Naive thymus-derived CD4-positive, alpha-beta T cell (primary cell): ENCODE data around the gene STRBP. TPM values are rescaled to one million over a fixed set of nuclear protein-coding genes. Genes with fewer than 3 reads are reported as not detected.

Source experiments
- ATAC-seq: fragments of 150-1000 bp; cut with Tn5 transposase; 2 replicates; pipeline ENCODE4 v1.10.0; 2021; ENCODE audit warnings: mild to moderate bottlenecking, moderate library complexity
- CTCF ChIA-PET: fragments of 350-600 bp; sonication (Branson Sonifier 250); formaldehyde crosslinking; loops from one replicate; lab custom pipeline; 2021; ENCODE audit warnings: antibody characterized with exemption; lab: Charles Lee
- POLR2A ChIA-PET: fragments of 350-600 bp; sonication (Branson Sonifier 250); formaldehyde crosslinking; loops from one replicate; lab custom pipeline; 2021; ENCODE audit warnings: antibody characterized with exemption, inconsistent platforms; lab: Charles Lee
- DNase-seq, 9 donors: peaks; one replicate each; pipeline versions ENCODE4 v3.0.0 to v3.0.0-alpha.2; 2020 to 2022; ENCODE audit warnings: mixed read lengths in 1 of 9
- H3K27ac ChIP-seq: one replicate; pipeline ENCODE4 v1.7.0; 2013; ENCODE audit warnings: mild to moderate bottlenecking, low read depth, low read length, moderate library complexity
- H3K27me3 ChIP-seq, 2 donors: one replicate each; pipeline ENCODE4 v1.7.0; 2013; ENCODE audit warnings: low read length in 2 of 2, mild to moderate bottlenecking in 2 of 2, moderate library complexity in 2 of 2; ENCODE audit not compliant: control insufficient read depth in 2 of 2, insufficient read depth in 2 of 2
- H3K36me3 ChIP-seq, 3 experiments: 1 replicate in 2 of 3; 2 replicates in 1 of 3; pipeline ENCODE4 v1.7.0; 2013; ENCODE audit warnings: low read length in 3 of 3, mild to moderate bottlenecking in 3 of 3, moderate library complexity in 1 of 3; ENCODE audit not compliant: insufficient read depth in 3 of 3, control insufficient read depth in 2 of 3
- H3K4me1 ChIP-seq, 2 donors: one replicate each; pipeline ENCODE4 v1.7.0; 2013; ENCODE audit warnings: low read length in 2 of 2, mild to moderate bottlenecking in 2 of 2, moderate library complexity in 1 of 2; ENCODE audit not compliant: control insufficient read depth in 2 of 2, insufficient read depth in 2 of 2
- H3K4me3 ChIP-seq: 2 replicates; pipeline ENCODE4 v1.7.0; 2013; ENCODE audit warnings: mild to moderate bottlenecking, low read length
- H3K9me3 ChIP-seq, 3 experiments: 1 replicate in 2 of 3; 2 replicates in 1 of 3; pipeline ENCODE4 v1.7.0; 2013; ENCODE audit warnings: low read length in 3 of 3; ENCODE audit not compliant: control insufficient read depth in 2 of 3
- H3K27ac Mint-ChIP-seq, 9 donors: one replicate each; pipeline ENCODE4 v1.8.0; 2020 to 2022; ENCODE audit warnings: mixed read lengths in 9 of 9, mild to moderate bottlenecking in 8 of 9, moderate library complexity in 5 of 9, inconsistent platforms in 2 of 9
- H3K27me3 Mint-ChIP-seq, 5 donors: one replicate each; pipeline ENCODE4 v1.8.0; 2021 to 2022; ENCODE audit warnings: mixed read lengths in 5 of 5, mild to moderate bottlenecking in 1 of 5
- H3K36me3 Mint-ChIP-seq, 5 donors: one replicate each; pipeline ENCODE4 v1.8.0; 2020 to 2022; ENCODE audit warnings: mixed read lengths in 5 of 5, mild to moderate bottlenecking in 3 of 5, inconsistent platforms in 1 of 5
- H3K4me1 Mint-ChIP-seq, 7 donors: one replicate each; pipeline ENCODE4 v1.8.0; 2020 to 2022; ENCODE audit warnings: mixed read lengths in 7 of 7, mild to moderate bottlenecking in 3 of 7, inconsistent platforms in 1 of 7
- H3K4me3 Mint-ChIP-seq, 10 donors: one replicate each; pipeline ENCODE4 v1.8.0; 2020 to 2022; ENCODE audit warnings: mild to moderate bottlenecking in 10 of 10, mixed read lengths in 10 of 10, moderate library complexity in 6 of 10, inconsistent platforms in 2 of 10
- H3K9me3 Mint-ChIP-seq, 11 donors: one replicate each; pipeline ENCODE4 v1.8.0; 2020 to 2022; ENCODE audit warnings: mixed read lengths in 11 of 11, mild to moderate bottlenecking in 4 of 11, inconsistent platforms in 1 of 11, moderate library complexity in 1 of 11
- intact Hi-C, 2 donors: fragments of 100-400 bp; cut with micrococcal nuclease; formaldehyde crosslinking; loops; one replicate each; pipeline ENCODE4 v1.15.1; 2023
- polyA plus RNA-seq, 2 donors: library from polyadenylated mRNA; unstranded; fragments of 300-500 nt; fragmentation: Illumina TruSeq; gene quantifications; one replicate each; pipeline ENCODE4 v1.2.3, GENCODE V29; 2021
- total RNA-seq, 6 experiments: library from RNA in 5 of 6; stranded (reverse) in 5 of 6; gene quantifications; 1 replicate in 5 of 6; 2 replicates in 1 of 6; pipeline ENCODE4 v1.2.3 and lab custom pipeline; 2021 to 2026

Gene STRBP
- total and polyA plus RNA-seq, 7 experiments from 2014 or later: 14.5 to 28.8 (median 20.6) TPM

- no peak overlapping the region for H3K4me3 ChIP-seq
- no peaks in the 10 kb centered on the region for H3K9me3 ChIP-seq
- H3K36me3 Mint-ChIP-seq: peaks cover 0 to 29% (median 5%) of the 10 kb centered on the region in 5 donors
- peaks cover 0 to 21% (median 0%) of the 10 kb centered on the region in 3 experiments for H3K36me3 ChIP-seq
- ATAC-seq (no peak), DNase-seq (no peak)
- ChIA-PET POLR2A (no interaction called here), CTCF (no interaction called here)
- H3K4me1 Mint-ChIP-seq: peaks cover 0 to 4% (median 0%) of the 10 kb centered on the region in 7 donors
- H3K27ac ChIP-seq: no peak overlapping the region
- H3K27me3 ChIP-seq: no peaks in the 10 kb centered on the region
- no peaks in the 10 kb centered on the region for H3K4me1 ChIP-seq
- intact Hi-C loops: no loop called here
- H3K27ac Mint-ChIP-seq: no peak overlapping the region
- no peak overlapping the region for H3K4me3 Mint-ChIP-seq
- H3K27me3 Mint-ChIP-seq: no peaks in the 10 kb centered on the region
- H3K9me3 Mint-ChIP-seq: no peaks in the 10 kb centered on the region
Measured at GRCh38 chr9:123120953-123121352, 147.4 kb downstream of the STRBP start.

GRCh38 chr9:123120131-123120530 lies 148.3 kb downstream of the STRBP start:
- H3K27ac Mint-ChIP-seq: no peak overlapping the region
- CTCF ChIA-PET: no interaction called here
- H3K27ac ChIP-seq: no peak overlapping the region

GRCh38 chr9:123119566-123119965 lies 148.8 kb downstream of the STRBP start:
- Histone ChIP-seq H3K36me3 (peaks cover 0 to 32% (median 0%) of the 10 kb centered on the region in 3 experiments), H3K27me3 (no peaks in the 10 kb centered on the region), H3K4me1 (no peaks in the 10 kb centered on the region), H3K9me3 (no peaks in the 10 kb centered on the region), H3K27ac (no peak overlapping the region), H3K4me3 (no peak overlapping the region)
- ChIA-PET POLR2A (no interaction called here), CTCF (no interaction called here)
- Mint-ChIP-seq H3K9me3 (no peaks in the 10 kb centered on the region), H3K36me3 (peaks cover 0 to 32% (median 5%) of the 10 kb centered on the region in 5 donors), H3K4me3 (no peak overlapping the region), H3K27me3 (no peaks in the 10 kb centered on the region), H3K27ac (no peak overlapping the region), H3K4me1 (peaks cover 0 to 4% (median 0%) of the 10 kb centered on the region in 7 donors)
- ATAC-seq: no peak
- intact Hi-C loops: no loop called here
- no peak for DNase-seq

More at GRCh38 chr9:123120131-123120530, 148.3 kb downstream of the STRBP start:
- no peak overlapping the region for H3K4me3 Mint-ChIP-seq
- H3K9me3 Mint-ChIP-seq: no peaks in the 10 kb centered on the region
- peaks cover 0 to 32% (median 5%) of the 10 kb centered on the region in 5 donors for H3K36me3 Mint-ChIP-seq
- Histone ChIP-seq H3K36me3 (peaks cover 0 to 29% (median 0%) of the 10 kb centered on the region in 3 experiments), H3K4me1 (no peaks in the 10 kb centered on the region), H3K4me3 (no peak overlapping the region), H3K27me3 (no peaks in the 10 kb centered on the region), H3K9me3 (no peaks in the 10 kb centered on the region)
- POLR2A ChIA-PET: no interaction called here
- H3K4me1 Mint-ChIP-seq: peaks cover 0 to 4% (median 0%) of the 10 kb centered on the region in 7 donors
- ATAC-seq: no peak
- H3K27me3 Mint-ChIP-seq: no peaks in the 10 kb centered on the region
- intact Hi-C loops: no loop called here
- no peak for DNase-seq

- Histone ChIP-seq H3K9me3 (no peaks in the 10 kb centered on the region), H3K27me3 (no peaks in the 10 kb centered on the region), H3K4me3 (no peak overlapping the region), H3K4me1 (peaks cover 0 to 7% of the 10 kb centered on the region in 2 donors), H3K27ac (no peak overlapping the region), H3K36me3 (peaks cover 0 to 22% (median 0%) of the 10 kb centered on the region in 3 experiments)
- peaks cover 0 to 12% (median 0%) of the 10 kb centered on the region in 5 donors for H3K36me3 Mint-ChIP-seq
- no peaks in the 10 kb centered on the region for H3K9me3 Mint-ChIP-seq
- H3K4me3 Mint-ChIP-seq: no peak overlapping the region
- ATAC-seq (no peak), DNase-seq (no peak)
- no peaks in the 10 kb centered on the region for H3K27me3 Mint-ChIP-seq
- H3K27ac Mint-ChIP-seq: peak overlapping the region in 3 of 9 donors; percentile 22 to 33 (median 31)
- H3K4me1 Mint-ChIP-seq: peaks cover 10 to 24% (median 19%) of the 10 kb centered on the region in 7 donors
- POLR2A ChIA-PET: no interaction called here
- CTCF ChIA-PET: no interaction called here
- intact Hi-C loops: no loop called here
Measured at GRCh38 chr9:123116036-123116435, 152.3 kb downstream of the STRBP start.

GRCh38 chr9:123115146-123115913 lies 153.1 kb downstream of the STRBP start:
- ChIA-PET CTCF (no interaction called here), POLR2A (no interaction called here)
- Histone ChIP-seq H3K27me3 (no peaks in the 10 kb centered on the region), H3K9me3 (no peaks in the 10 kb centered on the region), H3K27ac (no peak overlapping the region), H3K4me3 (no peak overlapping the region), H3K36me3 (peaks cover 0 to 28% (median 4%) of the 10 kb centered on the region in 3 experiments), H3K4me1 (peaks cover 0 to 7% of the 10 kb centered on the region in 2 donors)
- intact Hi-C loops: no loop called here
- Mint-ChIP-seq H3K27ac (peak overlapping the region in 4 of 9 donors; percentile 17 to 66 (median 36)), H3K36me3 (peaks cover 0 to 12% (median 0%) of the 10 kb centered on the region in 5 donors), H3K9me3 (no peaks in the 10 kb centered on the region), H3K4me1 (peaks cover 10 to 26% (median 23%) of the 10 kb centered on the region in 7 donors), H3K27me3 (no peaks in the 10 kb centered on the region), H3K4me3 (no peak overlapping the region)
- ATAC-seq: no peak
- no peak for DNase-seq

- ATAC-seq (no peak), DNase-seq (no peak)
- no peaks in the 10 kb centered on the region for H3K27me3 ChIP-seq
- POLR2A ChIA-PET: interaction anchor here (0.5 kb wide), 1 partner anchor 29 kb away, joined by 3 read pairs; no protein-coding TSS in a partner anchor
- Mint-ChIP-seq H3K4me3 (peak overlapping the region in 1 of 10 donors; percentile 6), H3K4me1 (peaks cover 10 to 27% (median 23%) of the 10 kb centered on the region in 7 donors), H3K36me3 (peaks cover 0 to 15% (median 0%) of the 10 kb centered on the region in 5 donors), H3K9me3 (no peaks in the 10 kb centered on the region), H3K27ac (peak overlapping the region in 7 of 9 donors; percentile 2 to 85 (median 53)), H3K27me3 (no peaks in the 10 kb centered on the region)
- peaks cover 0 to 7% of the 10 kb centered on the region in 2 donors for H3K4me1 ChIP-seq
- peaks cover 0 to 46% (median 4%) of the 10 kb centered on the region in 3 experiments for H3K36me3 ChIP-seq
- H3K27ac ChIP-seq: no peak overlapping the region
- CTCF ChIA-PET: no interaction called here
- H3K4me3 ChIP-seq: no peak overlapping the region
- H3K9me3 ChIP-seq: no peaks in the 10 kb centered on the region
- intact Hi-C loops: no loop called here
Measured at GRCh38 chr9:123113185-123113584, 155.2 kb downstream of the STRBP start.
